GM18861 (cell line): ENCODE results near the gene SEMA5A.

Experiments used
- ATAC-seq: cut with Tn5 transposase; IDR thresholded peaks from one replicate; pipeline ENCODE4 v1.9.1; 2021; ENCODE audit not compliant: unreplicated experiment

The SEMA5A gene

GRCh38 chr5:9082996-9083395 is 462.9 kb downstream of the SEMA5A start:
- no peak for ATAC-seq

- ATAC-seq: no peak
These were observed 473.2 kb downstream of the SEMA5A start for GRCh38 chr5:9072701-9073100.

- ATAC-seq: no peak
These were observed 474.4 kb downstream of the SEMA5A start for GRCh38 chr5:9071524-9071923.

GRCh38 chr5:9071074-9071473 is 474.8 kb downstream of the SEMA5A start:
- ATAC-seq: no peak

GRCh38 chr5:9069650-9070049 is 476.2 kb downstream of the SEMA5A start:
- no peak for ATAC-seq

- ATAC-seq: no peak
These were observed 478.7 kb downstream of the SEMA5A start for GRCh38 chr5:9067154-9067553.

- no peak for ATAC-seq
These were observed 479.5 kb downstream of the SEMA5A start for GRCh38 chr5:9066349-9066748.

GRCh38 chr5:9063615-9064245 is 482.1 kb downstream of the SEMA5A start:
- no peak for ATAC-seq

- ATAC-seq: no peak
These were observed 483.0 kb downstream of the SEMA5A start for GRCh38 chr5:9062873-9063272.

GRCh38 chr5:9059920-9060691 is 485.8 kb downstream of the SEMA5A start:
- ATAC-seq: no peak

- no peak for ATAC-seq
These were observed 487.2 kb downstream of the SEMA5A start for GRCh38 chr5:9058666-9059065.

- ATAC-seq: no peak
These were observed 487.7 kb downstream of the SEMA5A start for GRCh38 chr5:9058161-9058560.

- no peak for ATAC-seq
These were observed 488.4 kb downstream of the SEMA5A start for GRCh38 chr5:9057406-9058000.

GRCh38 chr5:9056046-9056445 is 489.8 kb downstream of the SEMA5A start:
- ATAC-seq: no peak

- ATAC-seq: no peak
These were observed 490.9 kb downstream of the SEMA5A start for GRCh38 chr5:9054821-9055589.

- ATAC-seq: no peak
These were observed 491.6 kb downstream of the SEMA5A start for GRCh38 chr5:9054322-9054721.

- no peak for ATAC-seq
These were observed 493.5 kb downstream of the SEMA5A start for GRCh38 chr5:9052421-9052820.

- no peak for ATAC-seq
These were observed 494.1 kb downstream of the SEMA5A start for GRCh38 chr5:9051779-9052178.

- no peak for ATAC-seq
These were observed 497.9 kb downstream of the SEMA5A start for GRCh38 chr5:9047932-9048331.

- no peak for ATAC-seq
These were observed 499.0 kb downstream of the SEMA5A start for GRCh38 chr5:9046756-9047481.

GRCh38 chr5:9045946-9046345 is 499.9 kb downstream of the SEMA5A start:
- no peak for ATAC-seq
